K562 (cell line): ENCODE results near the gene TALDO1.
A peak's percentile ranks its signal among the peaks of the same experiment; 100 is the strongest.

Experiments used
- CTCF ChIP-seq, 3 experiments: IDR thresholded peaks in 2 of 3; conservative IDR thresholded peaks in 1 of 3; 2 replicates each; pipeline ENCODE4 v1.5.1; 2011 to 2012; ENCODE audit warnings: low read length in 3 of 3, mild to moderate bottlenecking in 3 of 3, control low read depth in 2 of 3, improper control_type of control experiment in 1 of 3, inconsistent platforms in 1 of 3, low read depth in 1 of 3, mixed read lengths in 1 of 3, moderate library complexity in 1 of 3; ENCODE audit not compliant: insufficient read depth in 2 of 3
- DDX20 ChIP-seq: fragments of 450-650 bp; IDR thresholded peaks from 2 replicates; pipeline ENCODE4 v1.6.1; 2016; ENCODE audit warnings: missing genetic modification characterization, low read depth, mild to moderate bottlenecking, missing compliant biosample characterization, moderate library complexity
- FOXK2 ChIP-seq, 2 experiments: fragments of 450-650 bp; IDR thresholded peaks in 1 of 2; conservative IDR thresholded peaks in 1 of 2; 2 replicates each; pipeline ENCODE4 v1.6.1; 2016; ENCODE audit warnings: low read depth in 2 of 2, mild to moderate bottlenecking in 1 of 2
- GABPB1 ChIP-seq: sonication (generic); formaldehyde crosslinking; IDR thresholded peaks from 2 replicates; pipeline ENCODE4 v1.8.0; 2022; ENCODE audit warnings: mild to moderate bottlenecking, missing genetic modification reagents
- NFYB ChIP-seq: IDR thresholded peaks from 2 replicates; pipeline ENCODE4 v1.6.1; 2011; ENCODE audit warnings: mild to moderate bottlenecking, moderate library complexity; ENCODE audit not compliant: insufficient read length; ENCODE audit errors: extremely low read depth
- RB1 ChIP-seq: fragments of 450-650 bp; IDR thresholded peaks from 2 replicates; pipeline ENCODE4 v1.6.1; 2017; ENCODE audit warnings: low read depth, mild to moderate bottlenecking
- SREBF2 ChIP-seq: sonication (generic); formaldehyde crosslinking; IDR thresholded peaks from 2 replicates; pipeline ENCODE4 v1.4.0; 2020; ENCODE audit warnings: mild to moderate bottlenecking, missing genetic modification reagents
- TBL1XR1 ChIP-seq, 2 experiments: IDR thresholded peaks; 2 replicates each; pipeline ENCODE4 v1.6.1; 2012; ENCODE audit warnings: improper control_type of control experiment in 2 of 2, low read length in 2 of 2, mild to moderate bottlenecking in 1 of 2
- UBTF ChIP-seq, 2 experiments: IDR thresholded peaks; 2 replicates each; pipeline ENCODE4 v1.6.1; 2012; ENCODE audit warnings: improper control_type of control experiment in 2 of 2, low read depth in 2 of 2, low read length in 2 of 2, borderline replicate concordance in 1 of 2
- ZFX ChIP-seq: sonication (generic); formaldehyde crosslinking; IDR thresholded peaks from 2 replicates; pipeline ENCODE4 v1.8.0; 2022; ENCODE audit warnings: mild to moderate bottlenecking, missing genetic modification reagents, moderate library complexity

GRCh38 chr11:763549-764321 lies 16.5 kb downstream of the TALDO1 start:
- TF ChIP-seq SREBF2 (CRISPR knock-in tag) (no peak), FOXK2 (conservative IDR thresholded peaks at IDR 0.05 in 1 of 2, IDR thresholded peaks at IDR 0.05 in 1 of 2; ENCODE audit: low read depth in 2 of 2) (no peak), ZFX (no peak), CTCF (IDR thresholded peaks at IDR 0.05 in 2 of 3, conservative IDR thresholded peaks at IDR 0.05 in 1 of 3; ENCODE audit: insufficient read depth in 2 of 3, low read depth in 1 of 3, low read length in 3 of 3) (no peak), GABPB1 (0 out of 2 replicates have a peak, but pooled peaks have one; percentile 30), UBTF (IDR thresholded peaks at IDR 0.05; ENCODE audit: borderline replicate concordance in 1 of 2, low read depth in 2 of 2, low read length in 2 of 2) (no peak), NFYB (no peak), RB1 (no peak), TBL1XR1 (IDR thresholded peaks at IDR 0.05; ENCODE audit: low read length in 2 of 2) (no peak), DDX20 (tag) (no peak)
